Panc1 (cell line): ENCODE measurements around the gene GCHFR. TPM values are rescaled to one million over a fixed set of nuclear protein-coding genes. Genes with fewer than 3 reads are reported as not detected.

ENCODE experiments used
- ATAC-seq: fragments of 200-7000 bp; cut with Tn5 transposase; 2 replicates; pipeline ENCODE4 v1.9.1; 2020; ENCODE audit warnings: mild to moderate bottlenecking, moderate library complexity
- BruUV-seq: library from RNA; stranded (reverse); fragments of 400-500 nt; replicated peaks from 2 replicates; lab custom pipeline; 2021; lab: Mats Ljungman, UMichigan
- CTCF ChIA-PET: fragments of 300-600 bp; sonication (Branson Sonifier 250); formaldehyde crosslinking; loops from one replicate; lab custom pipeline; 2022; ENCODE audit warnings: antibody characterized with exemption; lab: Charles Lee
- POLR2A ChIA-PET: fragments of 300-600 bp; sonication (Branson Sonifier 250); formaldehyde crosslinking; loops from one replicate; lab custom pipeline; 2022; ENCODE audit warnings: antibody characterized with exemption; lab: Charles Lee
- DNase-seq: peaks from one replicate; pipeline ENCODE4 v3.0.0-alpha.2; 2010; ENCODE audit warnings: low read depth, low spot score
- H3K27ac ChIP-seq: 2 replicates; pipeline ENCODE4 v1.5.1; 2011; ENCODE audit warnings: mild to moderate bottlenecking, low read length, inconsistent platforms
- H3K27me3 ChIP-seq: fragments of 200-500 bp; sonication (Bioruptor generic); 2 replicates; pipeline ENCODE4 v1.6.0; 2014; ENCODE audit warnings: low read length, inconsistent platforms; ENCODE audit not compliant: control insufficient read depth, insufficient read depth
- H3K36me3 ChIP-seq: fragments of 200-500 bp; sonication (Bioruptor generic); 2 replicates; pipeline ENCODE4 v1.5.1; 2014; ENCODE audit warnings: inconsistent platforms, mild to moderate bottlenecking, low read length, moderate library complexity; ENCODE audit not compliant: control insufficient read depth, insufficient read depth
- H3K4me1 ChIP-seq: 2 replicates; pipeline ENCODE4 v1.5.1; 2011; ENCODE audit warnings: inconsistent platforms, mild to moderate bottlenecking, low read length, moderate library complexity; ENCODE audit not compliant: control insufficient read depth, insufficient read depth
- H3K4me3 ChIP-seq, 2 experiments: 2 replicates each; pipeline ENCODE4 v1.5.1; 2011 to 2012; ENCODE audit warnings: low read depth in 2 of 2, low read length in 2 of 2, mild to moderate bottlenecking in 2 of 2, inconsistent platforms in 1 of 2, moderate library complexity in 1 of 2
- H3K9me3 ChIP-seq: fragments of 200-500 bp; sonication (Bioruptor generic); 2 replicates; pipeline ENCODE4 v1.5.1; 2014; ENCODE audit warnings: low read depth, mild to moderate bottlenecking, inconsistent platforms, low read length, moderate library complexity; ENCODE audit not compliant: control insufficient read depth, insufficient read depth
- POLR2AphosphoS5 ChIP-seq: IDR thresholded peaks from 2 replicates; pipeline ENCODE4 v1.6.1; 2012; ENCODE audit warnings: mild to moderate bottlenecking, low read depth, low read length, moderate library complexity
- SIN3A ChIP-seq: IDR thresholded peaks from 2 replicates; pipeline ENCODE4 v1.6.1; 2012; ENCODE audit warnings: low read depth, mild to moderate bottlenecking, low read length, moderate library complexity, borderline replicate concordance; ENCODE audit not compliant: insufficient read depth
- TCF7L2 ChIP-seq: IDR thresholded peaks from 2 replicates; pipeline ENCODE4 v1.6.1; 2011; ENCODE audit warnings: mild to moderate bottlenecking, low read depth, low read length, inconsistent platforms
- in situ Hi-C: cut with HindIII; loops from 2 replicates; pipeline ENCODE4 v1.10.0; 2016; ENCODE audit warnings: low sequenced_read_pairs, low pct_unique_long_range_greater_than_20kb
- intact Hi-C: fragments of 100-400 bp; cut with micrococcal nuclease; formaldehyde crosslinking; loops from one replicate; pipeline ENCODE4 v1.10.0; 2022; ENCODE audit not compliant: unreplicated experiment
- total RNA-seq: library from RNA; stranded (reverse); gene quantifications from one replicate; pipeline ENCODE4 v1.2.1, GENCODE V29; 2021; ENCODE audit not compliant: unreplicated experiment
- TF ChIP-seq, protein P1 (sequence below), 2 experiments: IDR thresholded peaks; 2 replicates each; pipeline ENCODE4 v1.6.1; 2011 to 2012; ENCODE audit warnings: low read depth in 2 of 2, control low read depth in 1 of 2, low read length in 1 of 2, mild to moderate bottlenecking in 1 of 2, moderate library complexity in 1 of 2; ENCODE audit not compliant: insufficient read depth in 1 of 2
- TF ChIP-seq, protein P2 (sequence below): fragments of 450-650 bp; IDR thresholded peaks from 2 replicates; pipeline ENCODE4 v1.5.1; 2017; ENCODE audit warnings: mild to moderate bottlenecking

The GCHFR gene
- total RNA-seq, 1 experiment from 2014 or later = 37.2 TPM

- Histone ChIP-seq H3K27me3 (no peaks in the 10 kb centered on the region), H3K27ac (no peak overlapping the region), H3K4me1 (peaks cover 9% of the 10 kb centered on the region), H3K36me3 (no peaks in the 10 kb centered on the region), H3K9me3 (no peaks in the 10 kb centered on the region), H3K4me3 (no peak overlapping the region)
- TF ChIP-seq TCF7L2 = no peak
- in situ Hi-C loops = loop anchor here (25.0 kb wide), 1 partner anchor 159 kb away; no protein-coding TSS in a partner anchor
- intact Hi-C loops = no loop called here
- CTCF ChIA-PET = interaction anchor here (0.6 kb wide), 1 partner anchor 210 kb away, joined by 3 read pairs; no protein-coding TSS in a partner anchor
- no TSS peak for BruUV-seq
- DNase-seq (no peak), ATAC-seq (no peak)
- POLR2A ChIA-PET = interaction anchor here (0.5 kb wide), 1 partner anchor 211 kb away, joined by 10 read pairs; no protein-coding TSS in a partner anchor
Measured at GRCh38 chr15:40796041-40796440, 32.2 kb downstream of the GCHFR start.

GRCh38 chr15:40796512-40796911 lies 32.6 kb downstream of the GCHFR start:
- in situ Hi-C loops (loop anchor here (25.0 kb wide), 1 partner anchor 159 kb away; no protein-coding TSS in a partner anchor), intact Hi-C loops (no loop called here)
- DNase-seq = no peak
- TF ChIP-seq TCF7L2 (no peak), POLR2AphosphoS5 (no peak), SIN3A (no peak)
- TF ChIP-seq, protein P1, sequence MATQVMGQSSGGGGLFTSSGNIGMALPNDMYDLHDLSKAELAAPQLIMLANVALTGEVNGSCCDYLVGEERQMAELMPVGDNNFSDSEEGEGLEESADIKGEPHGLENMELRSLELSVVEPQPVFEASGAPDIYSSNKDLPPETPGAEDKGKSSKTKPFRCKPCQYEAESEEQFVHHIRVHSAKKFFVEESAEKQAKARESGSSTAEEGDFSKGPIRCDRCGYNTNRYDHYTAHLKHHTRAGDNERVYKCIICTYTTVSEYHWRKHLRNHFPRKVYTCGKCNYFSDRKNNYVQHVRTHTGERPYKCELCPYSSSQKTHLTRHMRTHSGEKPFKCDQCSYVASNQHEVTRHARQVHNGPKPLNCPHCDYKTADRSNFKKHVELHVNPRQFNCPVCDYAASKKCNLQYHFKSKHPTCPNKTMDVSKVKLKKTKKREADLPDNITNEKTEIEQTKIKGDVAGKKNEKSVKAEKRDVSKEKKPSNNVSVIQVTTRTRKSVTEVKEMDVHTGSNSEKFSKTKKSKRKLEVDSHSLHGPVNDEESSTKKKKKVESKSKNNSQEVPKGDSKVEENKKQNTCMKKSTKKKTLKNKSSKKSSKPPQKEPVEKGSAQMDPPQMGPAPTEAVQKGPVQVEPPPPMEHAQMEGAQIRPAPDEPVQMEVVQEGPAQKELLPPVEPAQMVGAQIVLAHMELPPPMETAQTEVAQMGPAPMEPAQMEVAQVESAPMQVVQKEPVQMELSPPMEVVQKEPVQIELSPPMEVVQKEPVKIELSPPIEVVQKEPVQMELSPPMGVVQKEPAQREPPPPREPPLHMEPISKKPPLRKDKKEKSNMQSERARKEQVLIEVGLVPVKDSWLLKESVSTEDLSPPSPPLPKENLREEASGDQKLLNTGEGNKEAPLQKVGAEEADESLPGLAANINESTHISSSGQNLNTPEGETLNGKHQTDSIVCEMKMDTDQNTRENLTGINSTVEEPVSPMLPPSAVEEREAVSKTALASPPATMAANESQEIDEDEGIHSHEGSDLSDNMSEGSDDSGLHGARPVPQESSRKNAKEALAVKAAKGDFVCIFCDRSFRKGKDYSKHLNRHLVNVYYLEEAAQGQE (IDR thresholded peaks at IDR 0.05; ENCODE audit: insufficient read depth in 1 of 2, low read depth in 2 of 2, low read length in 1 of 2) = no peak
- TF ChIP-seq, protein P2, sequence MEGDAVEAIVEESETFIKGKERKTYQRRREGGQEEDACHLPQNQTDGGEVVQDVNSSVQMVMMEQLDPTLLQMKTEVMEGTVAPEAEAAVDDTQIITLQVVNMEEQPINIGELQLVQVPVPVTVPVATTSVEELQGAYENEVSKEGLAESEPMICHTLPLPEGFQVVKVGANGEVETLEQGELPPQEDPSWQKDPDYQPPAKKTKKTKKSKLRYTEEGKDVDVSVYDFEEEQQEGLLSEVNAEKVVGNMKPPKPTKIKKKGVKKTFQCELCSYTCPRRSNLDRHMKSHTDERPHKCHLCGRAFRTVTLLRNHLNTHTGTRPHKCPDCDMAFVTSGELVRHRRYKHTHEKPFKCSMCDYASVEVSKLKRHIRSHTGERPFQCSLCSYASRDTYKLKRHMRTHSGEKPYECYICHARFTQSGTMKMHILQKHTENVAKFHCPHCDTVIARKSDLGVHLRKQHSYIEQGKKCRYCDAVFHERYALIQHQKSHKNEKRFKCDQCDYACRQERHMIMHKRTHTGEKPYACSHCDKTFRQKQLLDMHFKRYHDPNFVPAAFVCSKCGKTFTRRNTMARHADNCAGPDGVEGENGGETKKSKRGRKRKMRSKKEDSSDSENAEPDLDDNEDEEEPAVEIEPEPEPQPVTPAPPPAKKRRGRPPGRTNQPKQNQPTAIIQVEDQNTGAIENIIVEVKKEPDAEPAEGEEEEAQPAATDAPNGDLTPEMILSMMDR = no peak
- Histone ChIP-seq H3K4me1 (peaks cover 9% of the 10 kb centered on the region), H3K36me3 (no peaks in the 10 kb centered on the region), H3K27me3 (no peaks in the 10 kb centered on the region), H3K9me3 (no peaks in the 10 kb centered on the region), H3K4me3 (no peak overlapping the region), H3K27ac (no peak overlapping the region)
- ChIA-PET POLR2A (no interaction called here), CTCF (interaction anchor here (0.6 kb wide), 1 partner anchor 83 kb away, joined by 6 read pairs; no protein-coding TSS in a partner anchor)
- BruUV-seq = no TSS peak
- no peak for ATAC-seq

DNA sequence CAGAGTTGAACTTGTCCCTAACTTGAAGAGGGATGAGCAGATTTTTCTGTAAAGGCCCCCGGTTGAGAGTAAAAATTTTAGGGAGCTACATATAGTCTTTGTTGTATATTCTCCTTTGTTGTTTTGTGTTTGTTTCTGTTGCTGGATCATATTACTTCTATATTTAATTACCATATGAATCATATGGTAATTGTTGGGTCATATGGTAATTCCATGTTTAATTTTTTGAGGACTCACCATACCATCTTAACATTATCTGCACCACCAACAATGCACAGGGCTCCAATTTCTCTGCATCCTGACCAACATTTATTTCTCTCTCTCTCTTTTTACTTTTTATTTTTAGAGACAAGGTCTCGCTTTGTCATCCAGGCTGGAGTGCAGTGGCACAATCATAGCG lies 35.7 kb downstream of the GCHFR start:
- TF ChIP-seq, protein P2 = no peak
- TF ChIP-seq POLR2AphosphoS5 = no peak
- TF ChIP-seq SIN3A = no peak
- TF ChIP-seq, protein P1 (IDR thresholded peaks at IDR 0.05; ENCODE audit: insufficient read depth in 1 of 2, low read depth in 2 of 2, low read length in 1 of 2) = no peak
- no peak for TF ChIP-seq TCF7L2
- in situ Hi-C loops = loop anchor here (25.0 kb wide), 1 partner anchor 162 kb away; no protein-coding TSS in a partner anchor
- H3K4me3 ChIP-seq = no peak overlapping the region
- intact Hi-C loops = no loop called here
- no TSS peak for BruUV-seq
- ChIA-PET CTCF (no interaction called here), POLR2A (interaction anchor here (0.7 kb wide), 1 partner anchor 14 kb away, joined by 6 read pairs; no protein-coding TSS in a partner anchor)
- no peaks in the 10 kb centered on the region for H3K36me3 ChIP-seq
- H3K4me1 ChIP-seq = no peaks in the 10 kb centered on the region; the same call in 1 of the 2 replicates
- H3K27me3 ChIP-seq = no peaks in the 10 kb centered on the region
- ATAC-seq (no peak), DNase-seq (no peak)
- H3K27ac ChIP-seq = no peak overlapping the region
- no peaks in the 10 kb centered on the region for H3K9me3 ChIP-seq
